Fibroblast of mammary gland (primary cell): ENCODE measurements around the gene TSPAN11.
"Not testable (repeated sequence)": the region's sequence is repeated elsewhere in the genome, so short reads cannot be mapped to it uniquely, and the experiment has no call there.

Source experiments
- DNase-seq: peaks from one replicate; pipeline ENCODE4 v3.0.0-alpha.2; 2010; ENCODE audit warnings: low read depth
- H3K4me3 ChIP-seq: 2 replicates; pipeline ENCODE4 v1.5.1; 2011; ENCODE audit warnings: low read depth, mild to moderate bottlenecking, low read length, moderate library complexity; ENCODE audit not compliant: control insufficient read depth
- TF ChIP-seq, protein P1 (sequence below): conservative IDR thresholded peaks from 2 replicates; pipeline ENCODE4 v1.5.1; 2011; ENCODE audit warnings: low read depth, low read length, inconsistent platforms; ENCODE audit not compliant: control insufficient read depth, insufficient read depth

The TSPAN11 gene

DNA sequence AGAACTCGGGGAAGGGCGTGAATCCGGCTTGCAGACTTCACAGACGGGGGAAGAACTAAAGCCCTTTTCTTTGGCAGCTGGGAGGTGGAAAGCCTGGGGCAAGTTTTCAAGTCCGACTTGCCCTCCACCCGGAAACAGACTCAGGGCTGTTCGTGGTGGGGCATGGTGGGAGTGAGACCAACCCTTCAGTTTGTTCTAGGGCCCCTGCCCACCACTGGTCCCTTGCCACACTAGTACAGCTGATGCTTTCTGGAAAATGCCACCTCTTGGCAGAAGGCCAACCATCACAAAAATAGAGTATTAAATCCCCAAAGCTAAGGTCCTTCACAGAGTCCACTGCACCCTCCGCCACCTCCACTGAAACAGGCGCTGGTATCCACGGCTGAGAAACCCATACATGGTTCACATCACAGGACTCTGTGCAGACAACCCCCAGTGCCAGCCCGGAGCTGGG lies 96.8 kb downstream of the TSPAN11 start:
- H3K4me3 ChIP-seq: no peak overlapping the region
- DNase-seq: no peak
- TF ChIP-seq, protein P1, sequence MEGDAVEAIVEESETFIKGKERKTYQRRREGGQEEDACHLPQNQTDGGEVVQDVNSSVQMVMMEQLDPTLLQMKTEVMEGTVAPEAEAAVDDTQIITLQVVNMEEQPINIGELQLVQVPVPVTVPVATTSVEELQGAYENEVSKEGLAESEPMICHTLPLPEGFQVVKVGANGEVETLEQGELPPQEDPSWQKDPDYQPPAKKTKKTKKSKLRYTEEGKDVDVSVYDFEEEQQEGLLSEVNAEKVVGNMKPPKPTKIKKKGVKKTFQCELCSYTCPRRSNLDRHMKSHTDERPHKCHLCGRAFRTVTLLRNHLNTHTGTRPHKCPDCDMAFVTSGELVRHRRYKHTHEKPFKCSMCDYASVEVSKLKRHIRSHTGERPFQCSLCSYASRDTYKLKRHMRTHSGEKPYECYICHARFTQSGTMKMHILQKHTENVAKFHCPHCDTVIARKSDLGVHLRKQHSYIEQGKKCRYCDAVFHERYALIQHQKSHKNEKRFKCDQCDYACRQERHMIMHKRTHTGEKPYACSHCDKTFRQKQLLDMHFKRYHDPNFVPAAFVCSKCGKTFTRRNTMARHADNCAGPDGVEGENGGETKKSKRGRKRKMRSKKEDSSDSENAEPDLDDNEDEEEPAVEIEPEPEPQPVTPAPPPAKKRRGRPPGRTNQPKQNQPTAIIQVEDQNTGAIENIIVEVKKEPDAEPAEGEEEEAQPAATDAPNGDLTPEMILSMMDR: no peak

DNA sequence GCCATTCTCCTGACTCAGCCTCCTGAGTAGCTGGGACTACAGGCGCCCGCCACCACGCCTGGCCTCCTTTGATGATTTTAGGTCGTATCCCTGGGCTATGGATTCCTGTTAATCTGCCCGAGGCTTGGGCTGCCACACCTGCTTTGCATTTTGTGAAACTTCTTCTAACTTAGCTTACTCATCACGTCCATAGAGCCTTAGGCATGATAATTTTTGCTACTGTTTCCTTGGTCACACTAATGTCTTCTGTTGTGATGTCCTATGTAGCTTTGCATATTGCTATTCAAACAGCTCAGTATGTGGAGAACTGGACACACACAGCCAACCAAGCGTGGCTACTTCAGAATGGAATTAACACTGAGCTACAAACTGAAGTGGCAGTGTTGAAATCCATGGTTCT lies 99.7 kb downstream of the TSPAN11 start:
- TF ChIP-seq, protein P1: no peak
- no peak for DNase-seq
- H3K4me3 ChIP-seq: no peak overlapping the region

DNA sequence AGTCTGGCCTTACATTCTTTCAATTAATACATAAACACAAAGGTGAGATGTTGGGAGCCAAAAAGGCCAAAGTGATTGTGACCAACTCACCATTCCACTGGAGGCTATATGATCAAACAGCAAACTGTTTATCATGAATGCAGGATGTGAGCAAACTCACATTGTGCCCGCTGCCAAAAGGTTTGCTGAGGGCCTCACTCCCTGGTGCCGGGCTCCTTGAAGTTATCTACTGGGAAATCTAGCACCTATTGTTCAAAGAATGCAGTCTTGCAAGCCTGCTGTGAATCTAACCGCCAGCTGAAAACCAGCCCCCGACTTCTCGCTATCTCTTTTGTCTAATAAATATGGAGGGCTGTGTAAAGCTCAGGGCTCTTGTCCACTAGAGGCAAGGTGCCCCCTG lies 100.5 kb downstream of the TSPAN11 start:
- DNase-seq, H3K4me3 ChIP-seq: not testable (repeated sequence)

DNA sequence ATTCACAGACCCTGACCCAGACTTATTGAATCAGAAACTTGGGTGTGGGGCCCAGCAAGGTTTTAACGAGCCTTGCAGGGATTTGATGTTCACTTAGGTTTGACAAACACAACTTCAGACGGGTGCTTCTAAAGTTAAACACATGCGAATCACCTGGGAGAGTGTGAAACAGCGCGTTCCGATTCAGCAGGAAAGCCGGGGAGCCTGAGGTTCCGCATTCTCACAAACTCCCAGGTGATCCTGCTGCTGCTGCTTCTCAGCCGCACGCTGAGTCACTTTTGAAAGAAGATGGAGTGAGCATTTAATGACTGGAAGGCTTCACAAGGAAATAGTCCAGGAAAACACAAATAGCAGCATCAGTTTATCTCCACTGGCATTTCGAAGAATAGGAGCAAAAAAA lies 102.9 kb downstream of the TSPAN11 start:
- DNase-seq: no peak
- no peak overlapping the region for H3K4me3 ChIP-seq
- TF ChIP-seq, protein P1: no peak

DNA sequence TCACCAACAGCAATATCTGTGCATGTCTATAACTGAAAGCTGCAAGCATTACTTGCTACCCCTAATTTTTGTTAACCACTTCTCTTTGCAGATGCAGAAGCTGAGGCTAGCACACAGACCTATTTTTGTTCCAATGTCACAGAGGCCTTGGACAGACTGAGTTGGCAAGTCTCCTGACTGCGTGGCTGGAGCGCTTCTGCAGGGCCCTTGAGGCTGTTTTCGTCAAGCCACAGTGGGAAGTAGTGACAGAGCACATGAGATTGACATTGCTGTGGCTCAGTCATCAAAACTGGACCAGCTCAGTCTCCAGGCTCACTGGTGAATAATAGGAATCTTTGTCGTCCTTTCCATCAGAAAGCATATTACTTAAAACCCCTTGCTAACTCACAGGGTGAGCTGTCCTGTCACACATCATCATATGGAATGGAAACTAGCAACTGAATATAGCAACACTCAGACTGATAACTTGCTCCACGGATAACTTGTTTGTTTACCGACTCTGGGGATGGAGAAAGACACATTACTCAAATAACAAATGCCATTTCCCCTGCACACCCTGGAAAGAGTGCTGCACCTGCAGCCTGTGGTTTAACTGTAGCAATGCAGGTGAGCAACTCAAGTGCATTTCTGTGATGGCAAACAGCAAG lies 103.5 kb downstream of the TSPAN11 start:
- no peak for DNase-seq
- H3K4me3 ChIP-seq: no peak overlapping the region
- TF ChIP-seq, protein P1: no peak

DNA sequence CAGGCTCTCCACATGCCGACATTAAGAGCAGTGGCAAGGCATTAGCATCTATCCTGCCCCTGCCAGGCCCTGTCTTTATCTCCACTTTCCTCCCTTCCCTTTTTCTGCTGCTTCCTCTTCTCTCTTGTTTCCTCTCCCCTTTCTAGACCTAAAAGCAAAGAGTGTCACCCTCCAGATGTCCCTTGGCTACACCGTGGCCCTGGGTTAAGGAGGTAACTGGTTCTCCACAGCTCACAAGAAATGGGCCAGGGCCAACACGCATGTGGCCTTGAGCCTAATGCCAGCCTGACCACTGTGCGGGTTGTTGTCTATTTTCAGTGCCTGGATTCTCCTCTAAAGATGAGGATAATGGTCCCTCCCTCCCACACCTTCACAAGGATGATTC lies 105.4 kb downstream of the TSPAN11 start:
- no peak for DNase-seq
- TF ChIP-seq, protein P1: no peak
- no peak overlapping the region for H3K4me3 ChIP-seq

DNA sequence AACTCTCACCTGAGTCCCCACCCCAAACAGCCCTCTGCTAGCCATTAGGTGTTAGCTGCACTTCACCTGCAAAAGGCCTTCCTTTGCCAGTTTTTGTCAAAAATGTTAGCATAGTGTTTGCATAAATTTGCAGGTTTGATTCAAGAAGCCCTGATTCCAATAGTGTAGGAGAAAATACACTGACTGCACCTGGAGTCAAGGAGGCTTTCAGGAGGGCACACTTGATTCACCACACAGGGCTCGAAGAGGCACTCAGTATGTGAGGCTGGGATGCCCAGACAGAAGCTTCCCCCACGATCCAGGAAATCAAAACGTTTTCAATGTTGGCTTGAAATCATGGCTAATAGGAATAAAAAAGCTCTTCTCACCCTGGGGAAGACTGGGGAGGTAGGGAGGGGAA lies 106.6 kb downstream of the TSPAN11 start:
- no peak for DNase-seq
- TF ChIP-seq, protein P1: no peak
- no peak overlapping the region for H3K4me3 ChIP-seq
